ENCODE measurements around the gene ARL5A. TPM values are rescaled to one million over a fixed set of nuclear protein-coding genes. Genes with fewer than 3 reads are reported as not detected.
A peak's percentile ranks its signal among the peaks of the same experiment; 100 is the strongest.

Gene ARL5A
- total RNA-seq, 8 experiments from 2014 or later: 26.2 to 64.2 (median 29.9) TPM

DNA sequence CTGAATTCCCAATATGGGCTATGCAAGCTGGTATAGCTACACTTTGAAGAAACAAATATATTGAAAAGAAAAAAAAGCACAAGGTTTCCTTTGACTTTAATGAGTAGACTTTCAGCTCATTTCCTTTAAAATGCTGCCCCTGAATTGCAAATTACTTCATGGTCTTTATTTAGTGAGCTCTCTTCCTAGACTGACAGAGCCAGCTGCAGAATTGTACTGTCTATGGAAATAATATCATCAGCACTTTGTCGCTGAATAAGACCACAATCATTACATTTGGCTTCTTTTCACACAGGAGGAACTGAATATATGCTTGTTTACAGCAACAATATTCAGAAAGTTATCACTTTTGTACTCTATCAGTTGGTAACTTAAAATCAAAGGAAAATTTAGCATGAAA, 41.7 kb downstream of the ARL5A start:
- H3K4me1 ChIP-seq (replicated peaks in 1 of 2): no peaks in the 10 kb centered on the region
- in situ Hi-C loops (cut with MboI; ENCODE audit: low pct_unique_long_range_greater_than_20kb in 2 of 9, low sequenced_read_pairs in 9 of 9, unreplicated experiment in 9 of 9): no loop called here
- H3K27ac ChIP-seq: no peak overlapping the region
- WGBS, 10 experiments: 17 to 100% (median 43%) methylated on average over 1 of the region's 1 CpG; no CpG with 5 or more reads in 1 of the 10 experiments
- no peak overlapping the region for H3K4me3 ChIP-seq
- ATAC-seq (replicated peaks in 6 of 8): peak in 2 of 8 experiments; percentile 20 to 22

DNA sequence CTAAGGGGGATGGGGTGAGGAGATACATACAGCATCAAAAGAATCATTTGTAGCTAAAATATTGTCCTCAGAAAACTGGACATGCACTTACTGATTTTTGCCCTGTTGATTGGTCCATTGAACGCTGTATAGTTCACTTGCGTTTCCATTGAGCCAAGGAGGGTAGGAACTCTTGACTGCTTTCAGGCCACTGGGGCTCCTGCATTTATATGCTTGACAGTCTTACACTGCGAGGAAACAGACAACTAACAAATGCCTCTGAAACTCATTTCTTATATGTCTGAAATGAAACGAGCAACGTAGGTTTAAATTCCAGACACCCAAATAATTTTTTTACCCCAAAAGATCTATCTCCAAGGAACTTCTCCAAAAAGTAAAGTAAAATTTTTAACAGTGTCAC, 42.1 kb downstream of the ARL5A start:
- H3K27ac ChIP-seq: no peak overlapping the region
- no peak for ATAC-seq (replicated peaks in 6 of 8)
- WGBS, 10 experiments: 53 to 100% (median 85%) methylated on average over 2 to 5 of the region's 5 CpGs; no CpG with 5 or more reads in 1 of the 10 experiments
- no peaks in the 10 kb centered on the region for H3K4me1 ChIP-seq (replicated peaks in 1 of 2)
- in situ Hi-C loops (cut with MboI; ENCODE audit: low pct_unique_long_range_greater_than_20kb in 2 of 9, low sequenced_read_pairs in 9 of 9, unreplicated experiment in 9 of 9): no loop called here
- H3K4me3 ChIP-seq: no peak overlapping the region

DNA sequence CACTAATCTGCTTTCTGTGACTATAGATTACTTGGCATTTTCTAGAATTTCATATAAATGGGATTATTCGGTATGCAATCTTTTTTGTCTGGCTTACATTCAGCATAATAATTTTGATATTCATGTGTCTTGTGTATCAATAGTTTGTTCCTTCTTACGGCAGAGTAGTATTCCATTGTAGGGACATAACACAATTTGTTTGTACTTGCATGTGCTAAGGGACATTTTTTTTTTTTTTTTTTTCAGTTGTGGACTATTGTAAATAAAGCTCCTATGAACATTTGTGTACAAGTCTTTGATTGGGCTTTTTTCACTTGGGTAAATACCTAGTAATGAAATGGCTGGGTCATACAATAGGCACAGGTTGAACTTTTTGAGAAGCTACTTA, 45.1 kb downstream of the ARL5A start:
- no peak overlapping the region for H3K4me3 ChIP-seq
- no peak for ATAC-seq (replicated peaks in 6 of 8)
- in situ Hi-C loops (cut with MboI; ENCODE audit: low pct_unique_long_range_greater_than_20kb in 2 of 9, low sequenced_read_pairs in 9 of 9, unreplicated experiment in 9 of 9): no loop called here

DNA sequence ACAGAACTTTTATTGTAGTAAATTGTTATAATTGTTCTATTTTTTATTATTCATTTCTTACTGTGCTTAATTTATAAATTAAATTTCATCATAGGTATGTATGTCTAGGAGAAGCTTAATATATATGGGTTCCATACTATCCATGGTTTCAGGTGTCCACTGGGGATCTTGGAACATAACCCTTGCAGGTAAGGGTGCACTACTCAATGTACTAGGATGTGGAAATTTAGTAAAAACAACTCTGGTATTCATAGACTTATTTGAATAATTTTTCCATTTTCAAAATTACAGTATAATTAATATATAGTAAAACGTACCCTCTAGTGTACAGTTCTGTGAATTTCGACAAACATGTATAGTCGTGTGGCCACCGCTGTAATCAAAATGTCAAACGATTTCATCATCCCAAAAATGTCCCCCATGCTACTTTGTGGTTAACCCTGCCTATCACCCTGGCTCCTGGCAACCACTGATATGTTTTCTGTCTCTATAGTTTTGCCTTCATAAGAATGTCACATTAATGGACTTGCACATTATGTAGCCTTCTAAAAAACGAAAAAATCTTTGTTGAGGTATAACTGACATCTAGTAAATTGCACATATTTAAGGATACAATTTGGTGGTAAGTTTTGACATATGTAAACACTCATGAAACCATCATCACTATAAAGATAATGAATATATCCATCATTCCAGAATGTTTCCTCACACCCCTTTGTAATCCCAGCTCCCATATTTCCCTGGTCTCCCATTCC, 45.7 kb downstream of the ARL5A start:
- H3K4me1 ChIP-seq (replicated peaks in 1 of 2): no peaks in the 10 kb centered on the region
- H3K27ac ChIP-seq: no peak overlapping the region
- in situ Hi-C loops (cut with MboI; ENCODE audit: low pct_unique_long_range_greater_than_20kb in 2 of 9, low sequenced_read_pairs in 9 of 9, unreplicated experiment in 9 of 9): no loop called here
- H3K4me3 ChIP-seq: no peak overlapping the region
- 40 to 100% (median 78%) methylated on average over 1 to 6 of the region's 6 CpGs; no CpG with 5 or more reads in 1 of the 10 experiments for WGBS, 10 experiments
- ATAC-seq (replicated peaks in 6 of 8): no peak

More for the DNA sequence above, 45.1 kb downstream of the ARL5A start:
- Histone ChIP-seq H3K27ac (no peak overlapping the region), H3K4me1 (replicated peaks in 1 of 2) (no peaks in the 10 kb centered on the region)
- WGBS, 10 experiments: 63 to 100% (median 100%) methylated on average over 2 of the region's 2 CpGs; no CpG with 5 or more reads in 1 of the 10 experiments

DNA sequence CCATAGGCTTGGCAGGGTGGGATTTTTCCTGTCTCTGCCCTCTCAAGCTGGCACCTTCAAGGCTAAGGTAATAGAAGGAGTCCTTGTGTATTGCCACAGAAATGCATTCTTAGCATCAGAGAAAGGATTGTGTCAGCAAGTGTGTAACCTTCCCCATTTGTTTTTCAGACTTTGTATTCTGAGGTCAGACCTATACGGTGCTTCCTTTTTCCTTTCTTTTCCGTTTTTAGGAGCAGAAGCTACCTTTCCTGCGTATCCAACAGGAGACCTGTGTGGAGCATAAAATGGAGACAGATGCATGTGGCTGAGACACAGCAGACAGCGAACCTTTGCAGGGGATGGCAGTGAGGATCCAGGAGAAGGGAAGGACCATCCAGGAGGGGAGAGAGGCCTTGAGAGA, 46.6 kb downstream of the ARL5A start:
- H3K27ac ChIP-seq: no peak overlapping the region
- in situ Hi-C loops (cut with MboI; ENCODE audit: low pct_unique_long_range_greater_than_20kb in 2 of 9, low sequenced_read_pairs in 9 of 9, unreplicated experiment in 9 of 9): no loop called here
- WGBS, 10 experiments: 57 to 100% (median 98%) methylated on average over 1 to 4 of the region's 4 CpGs; no CpG with 5 or more reads in 2 of the 10 experiments
- no peak overlapping the region for H3K4me3 ChIP-seq
- no peak for ATAC-seq (replicated peaks in 6 of 8)
- no peaks in the 10 kb centered on the region for H3K4me1 ChIP-seq (replicated peaks in 1 of 2)

DNA sequence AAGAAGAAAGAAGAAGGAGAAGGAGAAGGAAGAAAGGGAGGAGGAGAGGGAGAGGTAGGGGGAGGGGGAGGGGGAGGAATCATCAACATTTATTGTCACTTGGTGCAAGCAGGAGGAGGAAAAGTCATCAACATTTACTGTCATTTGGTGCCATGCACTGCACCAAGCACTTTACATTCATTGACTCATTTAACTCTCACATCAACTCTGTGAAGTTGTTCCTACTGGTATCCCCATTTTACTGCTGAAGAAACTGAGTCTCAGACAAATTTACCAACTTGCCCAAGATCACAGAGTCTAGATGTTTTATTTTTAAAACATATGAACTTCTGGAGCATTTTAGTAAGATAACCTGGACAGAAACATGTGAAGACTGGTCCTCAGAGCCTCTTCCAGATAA, 47.3 kb downstream of the ARL5A start:
- no peak for ATAC-seq (replicated peaks in 6 of 8)
- Histone ChIP-seq H3K4me3 (no peak overlapping the region), H3K4me1 (replicated peaks in 1 of 2) (no peaks in the 10 kb centered on the region), H3K27ac (no peak overlapping the region)
- in situ Hi-C loops (cut with MboI; ENCODE audit: low pct_unique_long_range_greater_than_20kb in 2 of 9, low sequenced_read_pairs in 9 of 9, unreplicated experiment in 9 of 9): no loop called here

DNA sequence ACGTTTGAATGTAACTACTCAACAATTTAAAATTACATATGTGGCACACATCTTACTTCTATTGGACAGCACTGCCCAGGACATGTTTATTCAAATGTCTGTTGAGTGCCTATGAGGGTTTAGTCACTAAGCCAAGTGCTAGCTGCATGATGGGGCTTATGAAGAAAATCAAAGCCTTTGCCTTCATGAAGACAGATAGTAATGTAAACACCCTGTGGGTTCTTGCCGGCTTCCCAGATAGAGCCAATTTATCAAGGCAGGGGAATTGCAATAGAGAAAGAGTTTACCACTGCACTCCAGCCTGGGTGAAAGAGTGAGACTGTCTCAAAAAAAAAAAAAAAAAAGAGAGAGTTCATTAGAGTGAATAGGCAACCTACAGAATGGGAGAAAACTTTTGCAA, 50.3 kb downstream of the ARL5A start:
- Histone ChIP-seq H3K4me1 (replicated peaks in 1 of 2) (no peaks in the 10 kb centered on the region), H3K4me3 (no peak overlapping the region), H3K27ac (no peak overlapping the region)
- 94 to 100% (median 100%) methylated on average over 1 to 2 of the region's 2 CpGs; no CpG with 5 or more reads in 4 of the 10 experiments for WGBS, 10 experiments
- in situ Hi-C loops (cut with MboI; ENCODE audit: low pct_unique_long_range_greater_than_20kb in 2 of 9, low sequenced_read_pairs in 9 of 9, unreplicated experiment in 9 of 9): no loop called here
- peak in 1 of 8 experiments; percentile 70 for ATAC-seq (replicated peaks in 6 of 8)

DNA sequence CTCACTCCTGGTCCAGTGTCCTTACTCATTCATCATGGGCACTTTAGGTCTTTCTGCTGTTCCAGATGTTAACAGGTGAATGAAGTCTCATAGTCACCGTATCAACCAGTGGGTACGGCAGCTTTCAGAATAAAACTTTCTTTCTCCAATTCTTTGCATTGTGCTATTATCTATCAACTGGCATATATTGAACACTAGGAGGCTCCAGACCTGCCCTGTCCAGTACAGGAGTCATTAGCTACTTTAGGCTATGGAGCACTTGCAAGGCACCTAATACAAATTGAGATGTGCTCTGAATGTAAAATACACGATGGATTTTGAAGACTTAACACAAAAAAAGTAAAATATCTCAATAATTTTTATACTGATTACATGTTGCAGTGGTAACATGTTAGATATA, 50.7 kb downstream of the ARL5A start:
- no peak for ATAC-seq (replicated peaks in 6 of 8)

DNA sequence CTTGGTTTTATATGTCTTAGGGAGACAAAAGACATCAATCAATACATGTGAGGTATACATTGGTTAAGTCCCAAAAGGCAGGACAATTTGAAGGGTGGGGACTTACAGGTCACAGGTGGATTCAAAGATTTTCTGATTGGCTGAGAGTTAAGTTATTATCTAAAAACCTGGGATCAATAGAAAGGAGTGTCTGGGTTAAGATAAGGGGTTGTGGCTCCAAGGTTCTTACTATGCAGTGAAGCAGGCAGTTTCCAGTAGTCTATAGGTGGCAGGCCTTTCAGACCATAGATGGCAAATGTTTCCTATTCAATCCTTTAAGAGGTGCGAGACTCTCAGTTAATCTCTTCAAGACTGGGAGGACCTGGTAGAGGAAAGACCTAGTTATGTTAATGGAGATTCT, 51.9 kb downstream of the ARL5A start:
- ATAC-seq (replicated peaks in 6 of 8): no peak
- Histone ChIP-seq H3K27ac (no peak overlapping the region), H3K4me1 (replicated peaks in 1 of 2) (no peaks in the 10 kb centered on the region), H3K4me3 (no peak overlapping the region)
- in situ Hi-C loops (cut with MboI; ENCODE audit: low pct_unique_long_range_greater_than_20kb in 2 of 9, low sequenced_read_pairs in 9 of 9, unreplicated experiment in 9 of 9): no loop called here
- WGBS, 10 experiments: 86 to 100% (median 94%) methylated on average over 1 of the region's 1 CpG; no CpG with 5 or more reads in 6 of the 10 experiments

More for the DNA sequence above, 50.7 kb downstream of the ARL5A start:
- no peak overlapping the region for H3K4me3 ChIP-seq
- 80 to 100% (median 96%) methylated on average over 1 to 3 of the region's 3 CpGs; no CpG with 5 or more reads in 2 of the 10 experiments for WGBS, 10 experiments
- no peak overlapping the region for H3K27ac ChIP-seq
- H3K4me1 ChIP-seq (replicated peaks in 1 of 2): no peaks in the 10 kb centered on the region
- in situ Hi-C loops (cut with MboI; ENCODE audit: low pct_unique_long_range_greater_than_20kb in 2 of 9, low sequenced_read_pairs in 9 of 9, unreplicated experiment in 9 of 9): no loop called here

DNA sequence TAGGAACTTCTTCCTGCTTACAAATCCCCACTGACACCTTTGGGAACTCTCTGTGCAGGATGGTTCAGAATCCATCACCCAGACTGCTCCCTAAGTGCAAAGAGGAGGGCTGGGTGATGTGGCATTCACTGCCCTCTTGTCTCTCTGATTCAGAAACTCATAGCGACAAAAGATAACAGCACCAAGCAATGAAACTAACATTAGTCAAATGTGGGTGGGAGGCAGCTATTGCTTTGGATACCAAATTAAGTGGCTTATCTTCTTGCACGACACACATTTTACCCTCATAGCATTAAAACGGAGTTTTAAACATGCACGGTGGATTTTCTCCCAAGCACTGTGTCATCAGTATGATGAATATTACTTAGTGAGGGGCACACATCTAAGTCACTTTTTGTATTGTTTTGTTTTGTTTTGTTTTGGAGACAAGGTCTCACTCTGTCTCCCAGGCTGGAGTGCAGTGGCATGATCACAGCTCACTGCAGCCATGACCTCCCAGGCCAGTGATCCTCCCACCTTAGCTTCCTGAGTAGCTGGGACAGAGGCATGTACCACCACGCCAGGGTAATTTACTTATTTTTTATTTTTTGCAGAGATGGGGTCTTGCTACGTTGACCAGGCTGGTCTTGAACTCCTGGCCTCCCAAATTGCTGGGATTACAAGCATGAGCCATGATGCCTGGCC, 53.0 kb downstream of the ARL5A start:
- ATAC-seq (replicated peaks in 6 of 8): peak in 3 of 8 experiments; percentile 13 to 45 (median 25)
- 20 to 100% (median 89%) methylated on average over 1 to 4 of the region's 6 CpGs; no CpG with 5 or more reads in 2 of the 10 experiments for WGBS, 10 experiments

DNA sequence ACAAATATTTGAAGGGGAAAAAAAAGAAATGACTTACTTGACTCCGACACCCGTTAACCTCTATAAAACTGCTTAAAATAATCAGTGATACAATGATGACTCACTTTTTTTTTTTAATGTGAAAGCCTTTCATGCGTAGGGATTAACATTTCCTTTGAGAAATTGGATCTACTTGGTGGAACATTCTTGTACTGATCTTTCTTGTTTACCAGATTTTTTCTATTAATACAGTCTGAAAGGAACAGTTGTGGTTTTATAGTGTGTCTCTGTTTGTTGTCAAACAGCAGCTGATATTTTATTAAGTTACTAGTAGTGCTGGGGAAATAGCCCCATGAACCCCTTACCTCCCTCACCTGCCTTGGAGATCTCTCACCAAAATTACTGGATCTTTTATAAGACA, 53.7 kb downstream of the ARL5A start:
- Histone ChIP-seq H3K27ac (no peak overlapping the region), H3K4me1 (replicated peaks in 1 of 2) (no peaks in the 10 kb centered on the region), H3K4me3 (no peak overlapping the region)
- peak in 6 of 8 experiments; percentile 9 to 87 (median 38) for ATAC-seq (replicated peaks in 6 of 8)
- 2 to 100% (median 80%) methylated on average over 1 to 3 of the region's 3 CpGs for WGBS, 10 experiments
- in situ Hi-C loops (cut with MboI; ENCODE audit: low pct_unique_long_range_greater_than_20kb in 2 of 9, low sequenced_read_pairs in 9 of 9, unreplicated experiment in 9 of 9): no loop called here

More for the DNA sequence above, 53.0 kb downstream of the ARL5A start:
- no peak overlapping the region for H3K27ac ChIP-seq
- in situ Hi-C loops (cut with MboI; ENCODE audit: low pct_unique_long_range_greater_than_20kb in 2 of 9, low sequenced_read_pairs in 9 of 9, unreplicated experiment in 9 of 9): no loop called here
- H3K4me3 ChIP-seq: no peak overlapping the region
- no peaks in the 10 kb centered on the region for H3K4me1 ChIP-seq (replicated peaks in 1 of 2)

DNA sequence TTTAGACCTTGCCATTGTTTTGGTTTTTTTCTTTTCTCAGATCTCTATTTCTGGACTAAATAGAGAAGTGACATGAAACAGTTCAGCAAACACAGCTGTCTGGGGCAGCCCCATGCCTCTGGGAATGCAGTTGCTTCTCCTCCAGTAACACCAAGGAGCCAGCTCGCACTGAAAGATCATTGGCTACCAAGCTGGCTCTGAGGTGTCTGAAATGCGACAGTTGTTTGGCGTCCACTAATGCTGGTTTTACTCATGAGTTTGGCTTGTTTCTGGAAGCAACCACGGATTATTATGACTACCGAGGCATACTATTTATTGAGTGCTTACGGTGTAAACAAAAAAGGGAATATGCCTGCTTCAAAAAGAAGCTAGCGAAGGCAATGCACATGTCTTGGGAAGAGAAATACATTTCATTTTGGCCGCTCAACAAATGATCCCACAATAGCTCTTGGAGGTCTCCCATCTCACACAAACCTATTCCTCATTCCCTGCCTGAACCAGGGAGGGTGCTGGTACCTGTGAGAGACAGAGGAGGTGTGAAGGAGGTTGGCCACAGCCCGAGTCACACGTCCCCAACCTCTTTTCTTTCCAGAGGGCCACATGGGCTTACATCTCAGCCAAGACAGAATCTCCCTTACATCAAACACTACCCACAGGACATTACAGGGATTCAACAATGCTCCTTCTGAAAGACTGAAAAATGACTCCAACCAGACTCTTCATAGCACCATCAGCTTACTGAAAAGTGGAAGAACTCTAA, 56.4 kb downstream of the ARL5A start:
- in situ Hi-C loops (cut with MboI; ENCODE audit: low pct_unique_long_range_greater_than_20kb in 2 of 9, low sequenced_read_pairs in 9 of 9, unreplicated experiment in 9 of 9): no loop called here
- ATAC-seq (replicated peaks in 6 of 8): peak in 1 of 8 experiments; percentile 76

DNA sequence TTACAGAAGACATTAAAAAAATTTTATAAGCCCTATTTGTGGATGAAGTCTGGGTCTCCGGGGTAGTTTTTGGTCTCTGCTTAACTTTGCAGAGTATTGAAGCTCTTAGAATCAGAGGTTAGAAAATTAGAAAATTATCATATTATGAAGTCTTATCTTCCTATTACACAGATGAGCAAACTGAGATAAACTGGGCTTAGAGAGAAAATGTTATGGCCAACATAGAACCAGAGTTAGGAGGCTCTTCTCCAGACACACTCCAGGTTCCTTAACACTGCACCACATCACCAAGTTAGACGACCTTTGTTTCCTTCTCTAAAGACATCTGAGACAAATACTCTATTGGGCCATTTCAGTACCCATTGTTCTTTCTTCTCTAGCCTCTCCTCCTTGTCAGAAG, 57.2 kb downstream of the ARL5A start:
- WGBS, 10 experiments: 50 to 92% (median 83%) methylated on average over 1 to 2 of the region's 2 CpGs; no CpG with 5 or more reads in 1 of the 10 experiments
- H3K4me1 ChIP-seq (replicated peaks in 1 of 2): no peaks in the 10 kb centered on the region
- H3K4me3 ChIP-seq: no peak overlapping the region
- no peak for ATAC-seq (replicated peaks in 6 of 8)
- H3K27ac ChIP-seq: no peak overlapping the region
- in situ Hi-C loops (cut with MboI; ENCODE audit: low pct_unique_long_range_greater_than_20kb in 2 of 9, low sequenced_read_pairs in 9 of 9, unreplicated experiment in 9 of 9): no loop called here

More for the DNA sequence above, 56.4 kb downstream of the ARL5A start:
- no peaks in the 10 kb centered on the region for H3K4me1 ChIP-seq (replicated peaks in 1 of 2)
- no peak overlapping the region for H3K4me3 ChIP-seq
- WGBS, 10 experiments: 17 to 100% (median 91%) methylated on average over 1 to 7 of the region's 10 CpGs; no CpG with 5 or more reads in 1 of the 10 experiments
- H3K27ac ChIP-seq: no peak overlapping the region

Data from motor neuron (in vitro differentiated cells).